Esophagus squamous epithelium (tissue), 5 donors: ENCODE results near the gene MEIS2. TPM values are rescaled to one million over a fixed set of nuclear protein-coding genes. Genes with fewer than 3 reads are reported as not detected.

Experiments
- DNase-seq: peaks from one replicate; lab custom pipeline; 2025; lab: John Stamatoyannopoulos, UW
- H3K27ac ChIP-seq, 4 donors: fragments of 200-600 bp; sonication (generic); one replicate each; pipeline ENCODE4 v1.5.1; 2016 to 2019; ENCODE audit warnings: mild to moderate bottlenecking in 1 of 4
- H3K27me3 ChIP-seq, 4 donors: fragments of 200-600 bp; sonication (generic); 1 replicate in 3 of 4; 2 replicates in 1 of 4; pipeline versions ENCODE4 v1.5.1 to v1.6.0; 2017 to 2021; ENCODE audit warnings: antibody characterized with exemption in 1 of 4
- H3K36me3 ChIP-seq, 3 donors: fragments of 200-600 bp; sonication (generic); one replicate each; pipeline ENCODE4 v1.5.1; 2016 to 2019
- H3K4me1 ChIP-seq, 3 donors: fragments of 200-600 bp; sonication (generic); one replicate each; pipeline ENCODE4 v1.5.1; 2017 to 2019
- H3K4me3 ChIP-seq, 4 donors: fragments of 200-600 bp; sonication (generic); 1 replicate in 3 of 4; 2 replicates in 1 of 4; pipeline ENCODE4 v1.5.1; 2016 to 2019; ENCODE audit warnings: mild to moderate bottlenecking in 2 of 4, moderate library complexity in 1 of 4
- H3K9me3 ChIP-seq, 3 donors: fragments of 200-600 bp; sonication (generic); one replicate each; pipeline ENCODE4 v1.5.1; 2016 to 2019
- POLR2A ChIP-seq, 4 donors: fragments of 450-650 bp; IDR thresholded peaks; one replicate each; pipeline ENCODE4 v1.6.1; 2017; ENCODE audit warnings: antibody characterized with exemption in 4 of 4, mild to moderate bottlenecking in 4 of 4, moderate library complexity in 3 of 4
- WGBS, 2 donors: methylation state at CpG; one replicate each; pipeline ENCODE4 v1.1.5; 2018; 5-methylcytosine and 5-hydroxymethylcytosine counted together
- intact Hi-C: fragments of 100-400 bp; cut with DNase I; formaldehyde crosslinking; loops from one replicate; pipeline ENCODE4 v1.15.0; 2022
- total RNA-seq, 4 donors: library from RNA; depleted of rRNA; stranded (reverse); fragments of >200 nt; gene quantifications; one replicate each; pipeline ENCODE4 v1.1.0, GENCODE V29; 2016
- TF ChIP-seq, protein P1 (sequence below), 6 experiments: fragments of 450-650 bp in 4 of 6; fragments of 200-600 bp in 2 of 6; sonication (generic) in 2 of 6; IDR thresholded peaks; one replicate each; pipeline ENCODE4 v1.5.1; 2016 to 2019; ENCODE audit warnings: antibody characterized with exemption in 6 of 6, mild to moderate bottlenecking in 4 of 6, moderate library complexity in 4 of 6
- donor health status: DM: yes; HTN: yes; CAD: no.

MEIS2 gene
- total RNA-seq, 4 donors from 2014 or later, result 6.6 to 26.3 (median 9.9) TPM

DNA sequence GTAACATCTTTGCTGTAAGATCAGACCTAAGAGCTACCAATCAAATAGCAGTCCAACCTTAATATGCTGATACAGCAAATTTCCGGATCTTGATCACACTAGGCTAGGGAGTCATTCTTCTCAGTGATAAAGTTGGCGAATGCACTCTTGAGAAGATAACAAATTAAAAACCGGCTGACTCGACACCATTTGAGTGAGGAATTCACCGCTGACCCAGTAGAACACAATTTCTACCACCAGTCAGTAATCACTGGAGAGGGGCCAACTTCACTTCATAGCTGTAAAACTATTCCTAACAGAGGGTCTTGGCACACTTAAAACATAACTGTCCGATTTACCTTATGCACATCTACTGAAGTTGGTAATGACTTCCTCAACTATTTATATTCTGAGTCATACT lies 47.2 kb downstream of the MEIS2 start:
- TF ChIP-seq, protein P1, sequence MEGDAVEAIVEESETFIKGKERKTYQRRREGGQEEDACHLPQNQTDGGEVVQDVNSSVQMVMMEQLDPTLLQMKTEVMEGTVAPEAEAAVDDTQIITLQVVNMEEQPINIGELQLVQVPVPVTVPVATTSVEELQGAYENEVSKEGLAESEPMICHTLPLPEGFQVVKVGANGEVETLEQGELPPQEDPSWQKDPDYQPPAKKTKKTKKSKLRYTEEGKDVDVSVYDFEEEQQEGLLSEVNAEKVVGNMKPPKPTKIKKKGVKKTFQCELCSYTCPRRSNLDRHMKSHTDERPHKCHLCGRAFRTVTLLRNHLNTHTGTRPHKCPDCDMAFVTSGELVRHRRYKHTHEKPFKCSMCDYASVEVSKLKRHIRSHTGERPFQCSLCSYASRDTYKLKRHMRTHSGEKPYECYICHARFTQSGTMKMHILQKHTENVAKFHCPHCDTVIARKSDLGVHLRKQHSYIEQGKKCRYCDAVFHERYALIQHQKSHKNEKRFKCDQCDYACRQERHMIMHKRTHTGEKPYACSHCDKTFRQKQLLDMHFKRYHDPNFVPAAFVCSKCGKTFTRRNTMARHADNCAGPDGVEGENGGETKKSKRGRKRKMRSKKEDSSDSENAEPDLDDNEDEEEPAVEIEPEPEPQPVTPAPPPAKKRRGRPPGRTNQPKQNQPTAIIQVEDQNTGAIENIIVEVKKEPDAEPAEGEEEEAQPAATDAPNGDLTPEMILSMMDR (IDR thresholded peaks at IDR 0.05), result no peak
- no peak for TF ChIP-seq POLR2A (IDR thresholded peaks at IDR 0.05)
- H3K9me3 ChIP-seq, result no peaks in the 10 kb centered on the region
- H3K4me1 ChIP-seq, result peaks cover 11 to 40% (median 22%) of the 10 kb centered on the region in 3 donors
- 85 to 86% methylated on average over 6 of the region's 6 CpGs for WGBS, 2 donors
- no peak for DNase-seq
- no peak overlapping the region for H3K27ac ChIP-seq
- no peaks in the 10 kb centered on the region for H3K36me3 ChIP-seq
- no peaks in the 10 kb centered on the region for H3K27me3 ChIP-seq
- intact Hi-C loops, result no loop called here
- H3K4me3 ChIP-seq, result no peak overlapping the region

DNA sequence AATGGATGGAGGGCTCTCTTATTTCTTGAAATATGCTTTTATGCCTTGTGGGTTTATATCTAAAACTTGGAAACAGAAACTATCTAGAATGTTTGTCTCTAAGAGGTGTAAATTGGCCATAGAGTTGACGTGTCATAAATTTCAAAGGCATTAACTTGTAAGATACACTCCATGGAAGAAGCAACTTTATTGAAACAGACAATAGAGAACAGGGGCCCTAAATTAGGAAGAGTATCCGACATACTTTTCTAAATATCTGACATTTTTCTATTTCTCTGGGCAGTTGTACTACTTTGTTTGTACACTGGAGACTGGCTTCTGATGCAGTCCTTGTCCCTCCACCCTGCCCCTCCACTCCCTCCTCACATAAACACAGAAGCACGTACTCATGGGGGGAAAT lies 50.0 kb downstream of the MEIS2 start:
- WGBS, 2 donors, result 73 to 92% methylated on average over 3 of the region's 3 CpGs
- no peak overlapping the region for H3K4me3 ChIP-seq

DNA sequence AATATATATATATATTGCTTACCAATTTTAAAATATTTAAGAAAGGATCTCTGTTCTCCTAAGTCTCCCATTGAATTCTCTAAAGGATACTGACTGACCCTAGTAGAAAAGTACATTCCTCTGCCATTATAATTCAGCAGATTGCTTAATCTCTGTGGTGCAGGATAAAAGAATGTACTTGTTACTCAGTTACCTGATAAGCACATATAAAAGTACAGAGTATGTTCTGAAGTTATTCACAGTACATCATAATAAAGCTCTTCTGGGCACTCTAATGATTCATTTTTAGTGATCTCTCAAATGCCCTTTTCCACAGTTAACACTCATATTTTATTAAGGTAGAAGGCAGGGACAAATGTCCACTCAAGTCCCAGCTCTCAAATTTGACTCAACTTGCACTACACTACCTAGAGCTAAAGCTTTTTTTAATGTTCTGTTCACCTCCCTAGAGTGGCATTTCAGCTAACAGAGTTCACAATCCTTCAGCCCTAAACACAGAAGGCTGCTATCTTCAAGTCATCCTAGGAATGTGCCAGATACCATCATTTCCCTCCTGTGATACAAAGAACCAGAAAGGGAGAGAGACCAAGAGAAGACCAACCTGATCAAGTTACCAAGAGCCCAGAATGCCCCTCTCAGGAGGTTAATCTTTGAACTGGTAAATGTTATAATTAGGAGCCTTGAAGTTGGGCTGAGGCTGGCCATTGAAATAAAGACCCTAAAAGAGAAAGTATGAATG lies 53.3 kb downstream of the MEIS2 start:
- intact Hi-C loops, result no loop called here
- Histone ChIP-seq H3K27ac (no peak overlapping the region), H3K27me3 (no peaks in the 10 kb centered on the region)

More for the DNA sequence above, 50.0 kb downstream of the MEIS2 start:
- intact Hi-C loops, result no loop called here
- DNase-seq, result no peak
- Histone ChIP-seq H3K27me3 (no peaks in the 10 kb centered on the region), H3K27ac (no peak overlapping the region), H3K36me3 (peaks cover 0 to under 1% (median 0%) of the 10 kb centered on the region in 3 donors), H3K9me3 (no peaks in the 10 kb centered on the region), H3K4me1 (peaks cover 0 to 33% (median 7%) of the 10 kb centered on the region in 3 donors)
- TF ChIP-seq POLR2A (IDR thresholded peaks at IDR 0.05), result no peak
- TF ChIP-seq, protein P1 (IDR thresholded peaks at IDR 0.05), result no peak

DNA sequence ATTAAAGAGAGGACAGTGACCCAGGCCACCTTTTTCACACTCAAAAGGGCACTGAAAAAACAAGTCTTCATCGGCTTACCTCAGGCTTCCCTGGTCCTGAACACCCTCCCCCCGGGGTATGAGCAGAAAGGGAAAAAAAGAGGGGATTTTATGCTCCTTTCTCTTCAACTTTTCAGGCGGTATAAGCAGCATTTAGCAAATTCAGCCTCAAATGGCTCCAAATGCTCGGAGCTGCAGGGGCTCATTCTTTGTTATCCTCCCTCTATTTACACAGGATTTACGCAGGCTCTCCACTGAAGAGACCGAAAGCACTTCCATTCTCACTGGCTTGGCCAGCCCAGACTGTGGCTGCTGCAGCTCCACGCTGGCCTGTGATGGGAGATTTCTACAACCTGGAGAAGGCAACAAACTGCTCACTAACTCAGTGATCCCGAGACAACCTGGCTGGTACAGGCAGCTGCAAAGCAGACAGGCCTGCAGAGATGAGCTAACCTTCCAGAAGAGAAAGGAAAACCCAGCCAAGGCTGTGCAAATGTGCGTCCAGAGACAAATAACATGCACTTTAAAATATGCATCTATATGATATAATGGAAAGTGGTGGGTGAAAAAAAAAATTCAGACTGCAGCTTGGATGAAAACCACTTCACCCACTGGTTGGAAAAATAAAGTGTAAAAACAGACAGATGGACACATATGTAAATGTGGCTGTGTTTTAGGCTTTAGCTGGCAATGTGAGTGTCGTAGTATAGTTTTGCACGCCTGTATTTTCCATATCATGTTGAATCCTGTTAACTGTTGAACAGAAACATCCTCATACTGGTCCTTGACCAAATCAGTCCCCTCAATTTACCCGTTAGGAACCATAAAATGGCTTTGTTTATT lies 54.2 kb downstream of the MEIS2 start:
- peaks cover 0 to 19% (median 0%) of the 10 kb centered on the region in 3 donors for H3K36me3 ChIP-seq
- no peaks in the 10 kb centered on the region for H3K9me3 ChIP-seq
- H3K27ac ChIP-seq, result no peak overlapping the region
- no peak for DNase-seq
- no peaks in the 10 kb centered on the region for H3K27me3 ChIP-seq
- 43 to 49% methylated on average over 12 of the region's 12 CpGs for WGBS, 2 donors
- TF ChIP-seq POLR2A (IDR thresholded peaks at IDR 0.05), result no peak
- TF ChIP-seq, protein P1 (IDR thresholded peaks at IDR 0.05), result no peak
- intact Hi-C loops, result no loop called here
- peaks cover 0 to 22% (median 7%) of the 10 kb centered on the region in 3 donors for H3K4me1 ChIP-seq
- H3K4me3 ChIP-seq, result no peak overlapping the region

More for the DNA sequence above, 53.3 kb downstream of the MEIS2 start:
- H3K4me3 ChIP-seq, result no peak overlapping the region
- H3K9me3 ChIP-seq, result no peaks in the 10 kb centered on the region
- H3K4me1 ChIP-seq, result peaks cover 0 to 22% (median 7%) of the 10 kb centered on the region in 3 donors
- TF ChIP-seq, protein P1 (IDR thresholded peaks at IDR 0.05), result no peak
- TF ChIP-seq POLR2A (IDR thresholded peaks at IDR 0.05), result no peak
- peaks cover 0 to 15% (median 0%) of the 10 kb centered on the region in 3 donors for H3K36me3 ChIP-seq
- DNase-seq, result no peak
